CD4-positive, alpha-beta T cell treated with Interleukin-6 for 4 hours (primary cell): Measurements from ENCODE around the gene SUGP1.

ENCODE experiments used
- DNase-seq: peaks from one replicate; pipeline ENCODE4 v3.0.0-alpha.2; 2020; ENCODE audit warnings: mixed read lengths

SUGP1 gene

GRCh38 chr19:19296953-19297689 is 23.2 kb downstream of the SUGP1 start:
- DNase-seq, result no peak

- no peak for DNase-seq
Observed at GRCh38 chr19:19294914-19295313, 25.4 kb downstream of the SUGP1 start.

GRCh38 chr19:19292607-19293006 is 27.7 kb downstream of the SUGP1 start:
- DNase-seq, result no peak

GRCh38 chr19:19285686-19286085 is 34.6 kb downstream of the SUGP1 start:
- DNase-seq, result no peak

GRCh38 chr19:19280561-19280960 is 39.7 kb downstream of the SUGP1 start:
- no peak for DNase-seq

GRCh38 chr19:19279853-19280252 is 40.5 kb downstream of the SUGP1 start:
- no peak for DNase-seq

GRCh38 chr19:19279062-19279612 is 41.2 kb downstream of the SUGP1 start:
- DNase-seq, result no peak

- no peak for DNase-seq
Observed at GRCh38 chr19:19278315-19278714, 42.0 kb downstream of the SUGP1 start.

GRCh38 chr19:19276851-19277250 is 43.5 kb downstream of the SUGP1 start:
- no peak for DNase-seq

- no peak for DNase-seq
Observed at GRCh38 chr19:19276386-19276785, 43.9 kb downstream of the SUGP1 start.

- no peak for DNase-seq
Observed at GRCh38 chr19:19274716-19275565, 45.4 kb downstream of the SUGP1 start.

- no peak for DNase-seq
Observed at GRCh38 chr19:19274146-19274545, 46.2 kb downstream of the SUGP1 start.

- no peak for DNase-seq
Observed at GRCh38 chr19:19271828-19272599, 48.3 kb downstream of the SUGP1 start.

- no peak for DNase-seq
Observed at GRCh38 chr19:19270749-19271571, 49.3 kb downstream of the SUGP1 start.

GRCh38 chr19:19269952-19270694 is 50.2 kb downstream of the SUGP1 start:
- DNase-seq, result no peak

- DNase-seq, result no peak
Observed at GRCh38 chr19:19268453-19269385, 51.6 kb downstream of the SUGP1 start.

- no peak for DNase-seq
Observed at GRCh38 chr19:19267305-19267704, 53.0 kb downstream of the SUGP1 start.

- no peak for DNase-seq
Observed at GRCh38 chr19:19263886-19264487, 56.3 kb downstream of the SUGP1 start.

GRCh38 chr19:19262190-19263057 is 57.9 kb downstream of the SUGP1 start:
- no peak for DNase-seq
